Common myeloid progenitor, CD34-positive (primary cell): Measurements from ENCODE around the gene CLCN6.
A peak's percentile ranks its signal among the peaks of the same experiment; 100 is the strongest.

Experiments used
- CTCF ChIA-PET: fragments of 350-600 bp; sonication (Branson Sonifier 250); formaldehyde crosslinking; loops from one replicate; lab custom pipeline; 2021; ENCODE audit warnings: antibody characterized with exemption; lab: Charles Lee
- POLR2A ChIA-PET: fragments of 350-600 bp; sonication (Branson Sonifier 250); formaldehyde crosslinking; loops from one replicate; lab custom pipeline; 2021; ENCODE audit warnings: antibody characterized with exemption; lab: Charles Lee
- DNase-seq, 3 donors: peaks; one replicate each; pipeline versions ENCODE4 v3.0.0 to v3.0.0-alpha.2; 2013
- H3K27ac ChIP-seq, 2 experiments: 1 replicate in 1 of 2; 2 replicates in 1 of 2; pipeline ENCODE4 v1.7.0; 2013; ENCODE audit warnings: inconsistent platforms in 2 of 2, low read length in 2 of 2, mild to moderate bottlenecking in 2 of 2, low read depth in 1 of 2, moderate library complexity in 1 of 2; ENCODE audit not compliant: severe bottlenecking in 2 of 2, insufficient read depth in 1 of 2, poor library complexity in 1 of 2
- H3K27me3 ChIP-seq, 5 experiments: replicated peaks in 2 of 5; 1 replicate in 3 of 5; 2 replicates in 2 of 5; pipeline versions ENCODE4 v1.6.1 to v1.7.0; 2013; ENCODE audit warnings: low read length in 4 of 5, mild to moderate bottlenecking in 2 of 5, moderate library complexity in 2 of 5, inconsistent platforms in 1 of 5; ENCODE audit not compliant: insufficient read depth in 5 of 5, control insufficient read depth in 4 of 5
- H3K36me3 ChIP-seq, 4 experiments: 1 replicate in 2 of 4; 2 replicates in 2 of 4; pipeline versions ENCODE4 v1.6.1 to v1.7.0; 2013; ENCODE audit warnings: low read length in 3 of 4, control low read depth in 1 of 4, mild to moderate bottlenecking in 1 of 4; ENCODE audit not compliant: control insufficient read depth in 4 of 4, insufficient read depth in 4 of 4
- H3K4me1 ChIP-seq, 4 experiments: 1 replicate in 3 of 4; 2 replicates in 1 of 4; pipeline versions ENCODE4 v1.6.1 to v1.7.1; 2013; ENCODE audit warnings: low read length in 3 of 4, mild to moderate bottlenecking in 3 of 4, control low read depth in 1 of 4, inconsistent platforms in 1 of 4, moderate library complexity in 1 of 4; ENCODE audit not compliant: control insufficient read depth in 4 of 4, insufficient read depth in 4 of 4; ENCODE audit errors: control extremely low read depth in 1 of 4
- H3K4me3 ChIP-seq, 7 experiments: 1 replicate in 4 of 7; 2 replicates in 3 of 7; pipeline versions ENCODE4 v1.5.1 to v1.7.0; 2013; ENCODE audit warnings: mild to moderate bottlenecking in 7 of 7, low read length in 6 of 7, moderate library complexity in 6 of 7, inconsistent platforms in 2 of 7, low read depth in 2 of 7, control low read depth in 1 of 7; ENCODE audit not compliant: insufficient read depth in 4 of 7, control insufficient read depth in 1 of 7; ENCODE audit errors: extremely low read depth in 1 of 7
- H3K9me3 ChIP-seq, 5 experiments: 1 replicate in 4 of 5; 2 replicates in 1 of 5; pipeline versions ENCODE4 v1.6.1 to v1.7.1; 2013; ENCODE audit warnings: low read length in 4 of 5, mild to moderate bottlenecking in 2 of 5, inconsistent platforms in 1 of 5, low read depth in 1 of 5, moderate library complexity in 1 of 5; ENCODE audit not compliant: control insufficient read depth in 4 of 5, insufficient read depth in 2 of 5; ENCODE audit errors: control extremely low read depth in 1 of 5
- WGBS: methylation state at CpG from one replicate; pipeline ENCODE4 v1.1.5; 2013; ENCODE audit not compliant: insufficient coverage; 5-methylcytosine and 5-hydroxymethylcytosine counted together

The CLCN6 gene

GRCh38 chr1:11881749-11882441, 75.9 kb downstream of the CLCN6 start:
- H3K27ac ChIP-seq, result no peak overlapping the region
- ChIA-PET POLR2A (no interaction called here), CTCF (interaction anchor here (0.7 to 1.6 kb wide), 4 partner anchors 9 to 20 kb away, joined by 3 to 4 read pairs (median 3); no protein-coding TSS in a partner anchor)
- H3K4me3 ChIP-seq, result no peak overlapping the region
- H3K4me1 ChIP-seq, result peaks cover 0 to 11% (median 8%) of the 10 kb centered on the region in 4 experiments
- WGBS, result 93% methylated on average over 16 of the region's 18 CpGs
- peaks cover 0 to 2% (median 0%) of the 10 kb centered on the region in 5 experiments for H3K27me3 ChIP-seq
- no peak for DNase-seq
- H3K36me3 ChIP-seq, result no peaks in the 10 kb centered on the region
- H3K9me3 ChIP-seq, result no peaks in the 10 kb centered on the region

GRCh38 chr1:11882814-11883538, 77.0 kb downstream of the CLCN6 start:
- peaks cover 0 to 11% (median 8%) of the 10 kb centered on the region in 4 experiments for H3K4me1 ChIP-seq
- H3K9me3 ChIP-seq, result no peaks in the 10 kb centered on the region
- WGBS, result 53% methylated on average over 11 of the region's 13 CpGs
- H3K27me3 ChIP-seq, result peaks cover 0 to 2% (median 0%) of the 10 kb centered on the region in 5 experiments
- DNase-seq, result peak in 2 of 3 donors; percentile 40 to 59
- POLR2A ChIA-PET, result interaction anchor here (0.6 kb wide), 1 partner anchor 133 kb away, joined by 3 read pairs; no protein-coding TSS in a partner anchor
- no peaks in the 10 kb centered on the region for H3K36me3 ChIP-seq
- H3K27ac ChIP-seq, result no peak overlapping the region
- H3K4me3 ChIP-seq, result no peak overlapping the region
- CTCF ChIA-PET, result interaction anchor here (0.7 to 1.6 kb wide), 4 partner anchors 10 to 19 kb away, joined by 3 to 4 read pairs (median 3); no protein-coding TSS in a partner anchor

GRCh38 chr1:11885916-11886315, 79.9 kb downstream of the CLCN6 start:
- DNase-seq, result no peak
- POLR2A ChIA-PET, result interaction anchor here (0.5 kb wide), 1 partner anchor 242 kb away, joined by 4 read pairs; no protein-coding TSS in a partner anchor
- 92% methylated on average over 3 of the region's 6 CpGs for WGBS
- CTCF ChIA-PET, result no interaction called here
- Histone ChIP-seq H3K27me3 (no peaks in the 10 kb centered on the region), H3K27ac (no peak overlapping the region), H3K36me3 (no peaks in the 10 kb centered on the region), H3K4me1 (peaks cover 0 to 11% (median 8%) of the 10 kb centered on the region in 4 experiments), H3K9me3 (no peaks in the 10 kb centered on the region), H3K4me3 (no peak overlapping the region)

- Histone ChIP-seq H3K4me3 (no peak overlapping the region), H3K36me3 (no peaks in the 10 kb centered on the region), H3K9me3 (no peaks in the 10 kb centered on the region), H3K27ac (no peak overlapping the region), H3K4me1 (peaks cover 0 to 11% (median 8%) of the 10 kb centered on the region in 4 experiments), H3K27me3 (no peaks in the 10 kb centered on the region)
- no peak for DNase-seq
- WGBS, result 97% methylated on average over 18 of the region's 19 CpGs
- ChIA-PET CTCF (interaction anchor here (1.0 to 1.4 kb wide), 2 partner anchors 17 to 49 kb away, joined by 3 read pairs; no protein-coding TSS in a partner anchor), POLR2A (interaction anchor here (0.6 kb wide), 1 partner anchor 39 kb away, joined by 3 read pairs; the partner anchor contains the start of gene NPPA)
Observed at GRCh38 chr1:11886986-11887665, 81.1 kb downstream of the CLCN6 start.

- ChIA-PET CTCF (interaction anchor here (1.0 to 1.4 kb wide), 3 partner anchors 17 to 49 kb away, joined by 3 to 4 read pairs (median 3); no protein-coding TSS in a partner anchor), POLR2A (no interaction called here)
- H3K4me1 ChIP-seq, result peaks cover 0 to 10% (median 8%) of the 10 kb centered on the region in 4 experiments
- H3K27me3 ChIP-seq, result no peaks in the 10 kb centered on the region
- H3K36me3 ChIP-seq, result no peaks in the 10 kb centered on the region
- H3K4me3 ChIP-seq, result no peak overlapping the region
- H3K9me3 ChIP-seq, result no peaks in the 10 kb centered on the region
- DNase-seq, result no peak
- WGBS, result 92% methylated on average over 7 of the region's 7 CpGs
- no peak overlapping the region for H3K27ac ChIP-seq
Observed at GRCh38 chr1:11887666-11888007, 81.6 kb downstream of the CLCN6 start.

- Histone ChIP-seq H3K36me3 (no peaks in the 10 kb centered on the region), H3K27me3 (no peaks in the 10 kb centered on the region), H3K27ac (no peak overlapping the region), H3K4me1 (peaks cover 0 to 4% (median 2%) of the 10 kb centered on the region in 4 experiments), H3K4me3 (no peak overlapping the region), H3K9me3 (no peaks in the 10 kb centered on the region)
- no peak for DNase-seq
- ChIA-PET CTCF (interaction anchor here (1.0 to 1.3 kb wide), 3 partner anchors 12 to 50 kb away, joined by 3 to 4 read pairs (median 3); no protein-coding TSS in a partner anchor), POLR2A (no interaction called here)
- WGBS, result 91% methylated on average over 14 of the region's 15 CpGs
Observed at GRCh38 chr1:11888206-11888876, 82.3 kb downstream of the CLCN6 start.
